GM19324 (cell line): ENCODE measurements around the gene SCGB2A2.

Source experiments
- ATAC-seq: cut with Tn5 transposase; IDR thresholded peaks from one replicate; pipeline ENCODE4 v1.9.1; 2021; ENCODE audit warnings: mild to moderate bottlenecking, moderate library complexity; ENCODE audit not compliant: unreplicated experiment, low FRiP score

The SCGB2A2 gene

GRCh38 chr11:62269654-62270278 is at the start of gene SCGB2A2:
Gene SCGB2A2 (plus strand): TSS chr11:62270158. CDS start chr11:62270217, 59 bp downstream.
- no peak for ATAC-seq

- ATAC-seq = no peak
These were observed 48.5 kb upstream of the SCGB2A2 start for GRCh38 chr11:62221498-62221897.

- no peak for ATAC-seq
These were observed 46.9 kb upstream of the SCGB2A2 start for GRCh38 chr11:62223095-62223494.

GRCh38 chr11:62233730-62234129 is 36.2 kb upstream of the SCGB2A2 start:
- ATAC-seq = no peak

GRCh38 chr11:62236187-62236586 is 33.8 kb upstream of the SCGB2A2 start:
- no peak for ATAC-seq

- ATAC-seq = no peak
These were observed 32.5 kb upstream of the SCGB2A2 start for GRCh38 chr11:62237499-62237898.

- ATAC-seq = no peak
These were observed 31.8 kb upstream of the SCGB2A2 start for GRCh38 chr11:62238151-62238550.

- ATAC-seq = no peak
These were observed 28.9 kb upstream of the SCGB2A2 start for GRCh38 chr11:62241095-62241494.

- no peak for ATAC-seq
These were observed 27.9 kb upstream of the SCGB2A2 start, which contains the start of gene SCGB1D2 for GRCh38 chr11:62242021-62242420. Gene SCGB1D2 (plus strand): TSS chr11:62242239. CDS start chr11:62242308, 69 bp downstream.

- no peak for ATAC-seq
These were observed 24.6 kb upstream of the SCGB2A2 start for GRCh38 chr11:62245271-62245753.

- ATAC-seq = no peak
These were observed 18.3 kb upstream of the SCGB2A2 start for GRCh38 chr11:62251698-62252097.

GRCh38 chr11:62253999-62254542 is 15.9 kb upstream of the SCGB2A2 start:
- ATAC-seq = no peak

GRCh38 chr11:62256281-62256680 is 13.7 kb upstream of the SCGB2A2 start:
- no peak for ATAC-seq

GRCh38 chr11:62260261-62260953 is 9.6 kb upstream of the SCGB2A2 start:
- ATAC-seq = no peak

GRCh38 chr11:62264004-62264403 is 6.0 kb upstream of the SCGB2A2 start:
- no peak for ATAC-seq

- no peak for ATAC-seq
These were observed 3.4 kb upstream of the SCGB2A2 start for GRCh38 chr11:62266558-62266957.

GRCh38 chr11:62267050-62267449 is 2.9 kb upstream of the SCGB2A2 start:
- ATAC-seq = no peak

- no peak for ATAC-seq
These were observed 2.4 kb upstream of the SCGB2A2 start for GRCh38 chr11:62267576-62267975.

GRCh38 chr11:62273284-62273683 is 3.3 kb downstream of the SCGB2A2 start:
- ATAC-seq = no peak

GRCh38 chr11:62273789-62274275 is 3.9 kb downstream of the SCGB2A2 start:
- no peak for ATAC-seq

GRCh38 chr11:62280452-62280851 is 10.5 kb downstream of the SCGB2A2 start:
- no peak for ATAC-seq
